H1 (cell line): ENCODE results near the gene GOLGA2. TPM values are rescaled to one million over a fixed set of nuclear protein-coding genes. Genes with fewer than 3 reads are reported as not detected.

Experiments
- CTCF ChIA-PET: fragments of 300-600 bp; sonication (Branson Sonifier 250); formaldehyde crosslinking; loops from one replicate; lab custom pipeline; 2021; ENCODE audit not compliant: partially characterized antibody; lab: Charles Lee
- POLR2A ChIA-PET: fragments of 300-600 bp; sonication (Branson Sonifier 250); formaldehyde crosslinking; loops from one replicate; lab custom pipeline; 2021; ENCODE audit warnings: inconsistent platforms; ENCODE audit not compliant: partially characterized antibody; lab: Charles Lee
- DNase-seq, 2 experiments: peaks; one replicate each; pipeline versions ENCODE4 v3.0.0 to v3.0.0-alpha.2; 2010 to 2022; ENCODE audit warnings: low spot score in 2 of 2, low read depth in 1 of 2, mixed read lengths in 1 of 2
- FAIRE-seq: peaks from 2 replicates; lab custom pipeline; 2011; peaks lifted over from hg19 to GRCh38; lab: Jason Lieb, UNC
- H2AFZ ChIP-seq: 2 replicates; pipeline ENCODE4 v1.8.1; 2012; ENCODE audit warnings: low read length, inconsistent platforms
- H2AK5ac ChIP-seq: 2 replicates; pipeline ENCODE4 v1.6.1; 2013; ENCODE audit warnings: low read depth, low read length
- H2BK120ac ChIP-seq: replicated peaks from 2 replicates; pipeline ENCODE3; 2013; ENCODE audit warnings: low read depth, low read length, inconsistent platforms
- H2BK12ac ChIP-seq: 2 replicates; pipeline ENCODE4 v1.6.1; 2013; ENCODE audit warnings: low read depth, low read length
- H2BK15ac ChIP-seq: 2 replicates; pipeline ENCODE4 v1.6.1; 2013; ENCODE audit warnings: low read length
- H2BK20ac ChIP-seq: 2 replicates; pipeline ENCODE4 v1.6.1; 2013; ENCODE audit warnings: low read length
- H2BK5ac ChIP-seq: 2 replicates; pipeline ENCODE4 v1.6.1; 2013; ENCODE audit warnings: low read depth, low read length
- H3K14ac ChIP-seq: 2 replicates; pipeline ENCODE4 v1.6.1; 2013; ENCODE audit warnings: inconsistent platforms; ENCODE audit not compliant: insufficient read length
- H3K18ac ChIP-seq: 2 replicates; pipeline ENCODE4 v1.6.1; 2013; ENCODE audit warnings: low read length; ENCODE audit errors: extremely low read depth
- H3K23ac ChIP-seq: 2 replicates; pipeline ENCODE4 v1.6.1; 2013; ENCODE audit warnings: inconsistent platforms; ENCODE audit not compliant: insufficient read length
- H3K23me2 ChIP-seq: 2 replicates; pipeline ENCODE4 v1.6.1; 2013; ENCODE audit warnings: low read depth, low read length
- H3K27ac ChIP-seq: 2 replicates; pipeline ENCODE4 v1.6.1; 2011; ENCODE audit warnings: low read depth, low read length, inconsistent platforms
- H3K27me3 ChIP-seq, 4 experiments: replicated peaks in 1 of 4; 1 replicate in 1 of 4; 2 replicates in 3 of 4; pipeline versions ENCODE4 v1.6.1 to v1.8.1; 2011 to 2013; ENCODE audit warnings: low read length in 3 of 4, mild to moderate bottlenecking in 3 of 4, inconsistent platforms in 2 of 4, mixed read lengths in 2 of 4, moderate library complexity in 1 of 4; ENCODE audit not compliant: control insufficient read depth in 3 of 4, insufficient read depth in 3 of 4; ENCODE audit errors: extremely low read depth in 1 of 4
- H3K36me3 ChIP-seq, 4 experiments: 2 replicates each; pipeline versions ENCODE4 v1.6.1 to v1.8.1; 2011 to 2013; ENCODE audit warnings: mild to moderate bottlenecking in 4 of 4, low read length in 3 of 4, moderate library complexity in 2 of 4, control low read depth in 1 of 4, inconsistent platforms in 1 of 4; ENCODE audit not compliant: insufficient read depth in 4 of 4, control insufficient read depth in 2 of 4
- H3K4ac ChIP-seq: replicated peaks from 2 replicates; pipeline ENCODE3; 2013; ENCODE audit warnings: low read length, low read depth, mixed read lengths, inconsistent platforms; ENCODE audit not compliant: insufficient read length
- H3K4me1 ChIP-seq, 4 experiments: replicated peaks in 1 of 4; 1 replicate in 1 of 4; 2 replicates in 3 of 4; pipeline versions ENCODE4 v1.6.1 to v1.8.1; 2011 to 2013; ENCODE audit warnings: low read length in 3 of 4, inconsistent platforms in 2 of 4, mixed read lengths in 1 of 4; ENCODE audit not compliant: insufficient read depth in 4 of 4, control insufficient read depth in 3 of 4
- H3K4me2 ChIP-seq, 2 experiments: 2 replicates each; pipeline versions ENCODE4 v1.6.1 to v1.8.1; 2011 to 2013; ENCODE audit warnings: low read depth in 2 of 2, low read length in 2 of 2, control low read depth in 1 of 2, inconsistent platforms in 1 of 2, mild to moderate bottlenecking in 1 of 2; ENCODE audit not compliant: insufficient read depth in 1 of 2
- H3K4me3 ChIP-seq, 4 experiments: fragments of 200-600, 300-600 bp in 1 of 4; sonication (generic), shearing (Covaris generic), sonication (Bioruptor Twin) in 1 of 4; 2 replicates each; pipeline versions ENCODE4 v1.5.1 to v1.8.1; 2011 to 2016; ENCODE audit warnings: low read length in 4 of 4, low read depth in 3 of 4, control low read depth in 2 of 4, inconsistent platforms in 2 of 4, mild to moderate bottlenecking in 2 of 4, mixed read lengths in 1 of 4, moderate library complexity in 1 of 4; ENCODE audit not compliant: insufficient read depth in 2 of 4; ENCODE audit errors: extremely low read depth in 1 of 4
- H3K56ac ChIP-seq: replicated peaks from 2 replicates; pipeline ENCODE3; 2013; ENCODE audit warnings: low read depth, mild to moderate bottlenecking, mixed read lengths, low read length, inconsistent platforms; ENCODE audit not compliant: insufficient read length
- H3K79me1 ChIP-seq: 2 replicates; pipeline ENCODE4 v1.6.1; 2013; ENCODE audit warnings: low read depth, low read length, control low read depth
- H3K79me2 ChIP-seq, 2 experiments: 2 replicates each; pipeline versions ENCODE4 v1.6.1 to v1.8.1; 2012 to 2013; ENCODE audit warnings: low read length in 2 of 2, mild to moderate bottlenecking in 2 of 2, inconsistent platforms in 1 of 2; ENCODE audit not compliant: insufficient read depth in 2 of 2, control insufficient read depth in 1 of 2
- H3K9ac ChIP-seq, 4 experiments: replicated peaks in 1 of 4; 1 replicate in 1 of 4; 2 replicates in 3 of 4; pipeline versions ENCODE4 v1.6.1 to v1.8.1; 2011 to 2013; ENCODE audit warnings: low read depth in 3 of 4, low read length in 3 of 4, control low read depth in 2 of 4, mild to moderate bottlenecking in 2 of 4, moderate library complexity in 2 of 4, inconsistent platforms in 1 of 4; ENCODE audit errors: extremely low read depth in 1 of 4
- H3K9me3 ChIP-seq, 2 experiments: 2 replicates each; pipeline versions ENCODE4 v1.6.1 to v1.8.1; 2012 to 2013; ENCODE audit warnings: mild to moderate bottlenecking in 2 of 2, moderate library complexity in 2 of 2, control low read depth in 1 of 2, inconsistent platforms in 1 of 2, low read depth in 1 of 2, low read length in 1 of 2, mixed read lengths in 1 of 2; ENCODE audit not compliant: insufficient read depth in 2 of 2
- H4K20me1 ChIP-seq, 2 experiments: replicated peaks in 1 of 2; 2 replicates each; pipeline versions ENCODE3 to v1.8.1; 2011 to 2013; ENCODE audit warnings: inconsistent platforms in 2 of 2, low read length in 2 of 2, mild to moderate bottlenecking in 1 of 2; ENCODE audit not compliant: insufficient read depth in 2 of 2, control insufficient read depth in 1 of 2
- H4K5ac ChIP-seq: 2 replicates; pipeline ENCODE4 v1.6.1; 2013; ENCODE audit warnings: low read length, low read depth, mixed read lengths, inconsistent platforms; ENCODE audit not compliant: insufficient read length
- H4K8ac ChIP-seq: 2 replicates; pipeline ENCODE4 v1.8.0; 2013; ENCODE audit warnings: mild to moderate bottlenecking, moderate library complexity, low read length, inconsistent platforms; ENCODE audit not compliant: insufficient read depth; ENCODE audit errors: extremely low read depth
- H4K91ac ChIP-seq: replicated peaks from 2 replicates; pipeline ENCODE3; 2013; ENCODE audit warnings: low read length, mixed read lengths, inconsistent platforms; ENCODE audit not compliant: insufficient read length
- CBX8 ChIP-seq: fragments of 300-800, 300-1000 bp; sonication (generic); IDR thresholded peaks from 2 replicates; pipeline ENCODE4 v1.7.1; 2016; ENCODE audit warnings: low read depth, low read length, borderline replicate concordance
- CHD2 ChIP-seq: IDR thresholded peaks from 2 replicates; pipeline ENCODE4 v1.6.1; 2012; ENCODE audit warnings: low read length, improper control_type of control experiment
- NRF1 ChIP-seq: IDR thresholded peaks from 2 replicates; pipeline ENCODE4 v1.6.1; 2011; ENCODE audit warnings: mild to moderate bottlenecking, low read depth, low read length, improper control_type of control experiment
- SP4 ChIP-seq: IDR thresholded peaks from 2 replicates; pipeline ENCODE4 v1.6.1; 2012; ENCODE audit warnings: low read length, inconsistent platforms
- SUZ12 ChIP-seq: fragments of 200-600 bp; sonication (generic); IDR thresholded peaks from 2 replicates; pipeline ENCODE4 v1.6.1; 2012; ENCODE audit warnings: mild to moderate bottlenecking, inconsistent platforms, low read length, moderate library complexity, mixed read lengths
- TAF1 ChIP-seq: IDR thresholded peaks from 2 replicates; pipeline ENCODE4 v1.6.1; 2011; ENCODE audit warnings: mild to moderate bottlenecking, low read depth, low read length
- TBP ChIP-seq: IDR thresholded peaks from 2 replicates; pipeline ENCODE4 v1.6.1; 2011; ENCODE audit warnings: low read depth, low read length, improper control_type of control experiment
- WGBS, 2 experiments: shearing (Covaris generic) in 1 of 2; methylation state at CpG; one replicate each; pipeline versions ENCODE4 v1.1.6 to v1.1.7; 2013 to 2015; ENCODE audit warnings: low lambda C conversion rate in 2 of 2, mixed read lengths in 2 of 2, inconsistent platforms in 1 of 2, low coverage in 1 of 2, missing lambda C conversion rate in 1 of 2; ENCODE audit not compliant: insufficient replicate concordance in 2 of 2, insufficient coverage in 1 of 2, insufficient read length in 1 of 2; ENCODE audit errors: extremely low coverage in 1 of 2, missing lambda C conversion rate in 1 of 2; 5-methylcytosine and 5-hydroxymethylcytosine counted together
- polyA plus RNA-seq, 7 experiments: library from polyadenylated mRNA; depleted of rRNA in 3 of 7; stranded (reverse) in 5 of 7; unstranded in 2 of 7; fragments of >200 nt in 5 of 7; fragments of 200-250 nt in 2 of 7; gene quantifications; 1 replicate in 5 of 7; 2 replicates in 1 of 7; 4 replicates in 1 of 7; pipeline versions ENCODE4 v1.2.1 to v1.2.3, GENCODE V29; 2011 to 2013; ENCODE audit warnings: missing spikeins in 2 of 7, mixed read lengths in 2 of 7
- total RNA-seq: library from RNA; stranded (reverse); fragmentation: NEBNext Ultra II Directional; extraction: Animal tissue kit (Norgen Biotek cat#: 25700); gene quantifications from 2 replicates; pipeline ENCODE4 v1.2.1, GENCODE V29; 2021

Gene GOLGA2
- total and polyA plus RNA-seq, 2 of the 8 experiments (the other 6 are each of a cell fraction or from before 2014, with no cell fraction given), result 13.1 to 43.6 TPM

GRCh38 chr9:128257907-128258306, 17.9 kb downstream of the GOLGA2 start:
- Histone ChIP-seq H3K23ac (no peak overlapping the region), H2AFZ (no peak overlapping the region), H4K5ac (no peak overlapping the region), H3K14ac (no peak overlapping the region), H3K79me2 (no peaks in the 10 kb centered on the region), H2AK5ac (no peak overlapping the region), H2BK20ac (no peak overlapping the region), H3K9ac (no peak overlapping the region), H3K27ac (no peak overlapping the region), H3K27me3 (no peaks in the 10 kb centered on the region), H2BK5ac (no peak overlapping the region), H2BK15ac (no peak overlapping the region), H4K91ac (no peak overlapping the region), H3K23me2 (no peaks in the 10 kb centered on the region), H3K56ac (no peak overlapping the region), H3K4me2 (no peak overlapping the region), H3K79me1 (no peaks in the 10 kb centered on the region), H3K36me3 (peaks cover 5 to 36% (median 20%) of the 10 kb centered on the region in 4 experiments; a peak in 6 of 8 replicates), H3K9me3 (no peaks in the 10 kb centered on the region), H3K18ac (no peak overlapping the region), H2BK12ac (no peak overlapping the region), H4K20me1 (peaks cover 8 to 15% of the 10 kb centered on the region in 2 experiments), H2BK120ac (no peak overlapping the region), H3K4me3 (no peak overlapping the region), H3K4me1 (peaks cover 0 to 3% (median 2%) of the 10 kb centered on the region in 4 experiments; a peak in 3 of 7 replicates), H4K8ac (peak overlapping the region; percentile 35; the same call in 1 of the 2 replicates), H3K4ac (no peak overlapping the region)
- TF ChIP-seq NRF1 (no peak), CBX8 (no peak), TBP (no peak), SUZ12 (no peak), CHD2 (no peak), TAF1 (no peak), SP4 (no peak)
- POLR2A ChIA-PET, result interaction anchor here (1.6 to 1.7 kb wide), 3 partner anchors 10 to 19 kb away, joined by 3 to 5 read pairs (median 3); no protein-coding TSS in a partner anchor
- 96% methylated on average over 11 of the region's 11 CpGs; no CpG with 5 or more reads in 1 of the 2 experiments for WGBS, 2 experiments
- DNase-seq, result no peak
- no peak for FAIRE-seq
- CTCF ChIA-PET, result interaction anchor here (0.7 to 7.9 kb wide), 7 partner anchors 8 to 133 kb away, joined by 3 to 58 read pairs (median 4); no protein-coding TSS in a partner anchor
